HG03066 (cell line): ENCODE measurements around the gene CD38.
A peak's percentile ranks its signal among the peaks of the same experiment; 100 is the strongest.
"Not testable (repeated sequence)": the region's sequence is repeated elsewhere in the genome, so short reads cannot be mapped to it uniquely, and the experiment has no call there.

Experiments
- ATAC-seq: cut with Tn5 transposase; IDR thresholded peaks from one replicate; pipeline ENCODE4 v1.9.1; 2021; ENCODE audit warnings: low read depth; ENCODE audit not compliant: unreplicated experiment

The CD38 gene

DNA sequence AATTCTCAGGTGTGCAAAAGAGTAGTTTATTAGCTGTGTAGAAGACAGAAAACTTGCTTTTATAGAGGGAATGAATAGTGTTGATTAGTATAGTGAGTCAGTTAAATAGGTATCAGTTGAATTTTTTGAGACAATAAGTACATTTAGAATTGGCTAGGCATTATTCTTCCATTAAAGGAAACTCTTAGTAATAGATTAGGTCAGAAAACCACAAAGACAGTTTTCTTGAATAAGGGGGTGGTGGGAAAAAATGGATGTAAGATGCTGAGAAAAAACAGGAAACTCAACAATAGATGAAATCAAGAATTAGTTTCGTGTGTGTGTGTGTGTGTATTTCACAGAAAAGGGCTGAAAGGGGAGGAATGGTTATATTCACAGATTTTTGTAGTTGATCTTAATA, 16.8 kb downstream of the CD38 start:
- no peak for ATAC-seq

DNA sequence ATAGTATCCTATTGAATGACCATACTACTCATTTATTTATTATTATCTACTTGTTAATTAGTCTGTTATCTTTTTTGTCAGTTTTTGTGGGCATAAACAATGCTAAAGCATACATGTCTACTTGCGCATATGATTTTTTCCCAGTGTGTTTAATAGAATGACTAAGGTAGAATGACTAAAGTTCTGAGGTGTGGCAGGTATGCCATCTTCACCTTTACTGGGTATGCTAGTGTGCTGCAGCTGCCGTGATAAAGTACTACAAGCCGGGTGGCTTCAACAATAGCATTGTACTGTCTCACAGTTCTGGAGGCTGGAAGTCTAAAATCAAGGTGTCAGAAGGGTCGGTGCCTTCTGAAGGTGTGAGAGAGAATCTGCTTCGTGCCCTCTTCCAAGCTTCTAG, 19.2 kb downstream of the CD38 start:
- no peak for ATAC-seq

DNA sequence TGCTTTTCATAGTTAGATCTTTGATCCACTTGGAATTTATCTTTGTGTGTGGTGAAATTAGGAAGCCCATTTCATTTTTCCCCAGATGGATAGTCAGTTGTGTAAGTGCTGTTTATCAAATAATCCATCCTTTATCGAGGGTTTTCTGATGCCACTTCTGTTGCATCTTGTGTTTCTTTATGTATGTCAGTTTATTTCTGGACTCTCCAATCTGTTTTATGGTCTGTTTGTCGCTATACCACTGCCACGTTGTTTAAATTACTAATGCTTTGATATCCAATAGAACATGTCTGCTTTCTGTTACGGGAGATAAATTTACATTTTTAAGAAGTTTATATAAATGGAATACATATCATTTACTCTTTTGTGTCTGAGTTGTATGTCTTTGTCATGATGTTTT, 21.0 kb downstream of the CD38 start:
- no peak for ATAC-seq

DNA sequence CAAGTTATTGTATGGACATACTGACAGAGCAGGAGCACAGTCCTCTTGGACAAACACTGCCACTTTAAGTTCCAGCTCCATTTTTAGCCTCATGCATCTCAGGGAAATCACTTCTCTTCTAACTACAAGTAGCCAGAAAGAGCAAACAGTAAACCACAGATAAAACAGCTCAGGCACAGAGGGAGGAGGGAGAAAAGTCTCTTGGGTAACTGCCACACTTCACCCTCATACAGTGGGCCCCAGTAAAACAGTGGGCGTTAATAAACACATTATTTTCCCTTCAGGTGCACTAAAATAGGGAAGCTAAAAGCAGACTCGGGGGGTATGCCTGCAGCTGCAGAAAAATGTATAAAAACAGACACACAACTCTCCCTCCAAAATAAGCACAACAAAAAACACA, 21.6 kb downstream of the CD38 start:
- ATAC-seq, result no peak

DNA sequence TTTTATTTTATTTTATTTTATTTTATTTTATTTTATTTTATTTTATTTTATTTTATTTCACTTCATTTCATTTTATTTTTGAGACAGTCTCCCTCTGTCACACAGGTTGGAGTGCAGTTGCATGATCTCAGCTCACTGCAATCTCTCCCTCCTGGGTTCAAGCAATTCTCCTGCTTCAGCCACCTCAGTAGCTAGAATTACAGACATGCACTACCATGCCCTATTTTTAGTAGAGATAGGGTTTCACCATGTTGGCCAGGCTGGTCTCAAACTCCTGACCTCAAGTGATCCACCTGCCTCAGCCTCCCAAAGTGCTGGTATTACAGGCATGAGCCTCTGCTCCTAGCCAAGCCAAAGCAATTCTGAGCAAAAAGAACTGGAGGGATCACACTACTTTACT, 24.4 kb downstream of the CD38 start:
- not testable (repeated sequence) for ATAC-seq

DNA sequence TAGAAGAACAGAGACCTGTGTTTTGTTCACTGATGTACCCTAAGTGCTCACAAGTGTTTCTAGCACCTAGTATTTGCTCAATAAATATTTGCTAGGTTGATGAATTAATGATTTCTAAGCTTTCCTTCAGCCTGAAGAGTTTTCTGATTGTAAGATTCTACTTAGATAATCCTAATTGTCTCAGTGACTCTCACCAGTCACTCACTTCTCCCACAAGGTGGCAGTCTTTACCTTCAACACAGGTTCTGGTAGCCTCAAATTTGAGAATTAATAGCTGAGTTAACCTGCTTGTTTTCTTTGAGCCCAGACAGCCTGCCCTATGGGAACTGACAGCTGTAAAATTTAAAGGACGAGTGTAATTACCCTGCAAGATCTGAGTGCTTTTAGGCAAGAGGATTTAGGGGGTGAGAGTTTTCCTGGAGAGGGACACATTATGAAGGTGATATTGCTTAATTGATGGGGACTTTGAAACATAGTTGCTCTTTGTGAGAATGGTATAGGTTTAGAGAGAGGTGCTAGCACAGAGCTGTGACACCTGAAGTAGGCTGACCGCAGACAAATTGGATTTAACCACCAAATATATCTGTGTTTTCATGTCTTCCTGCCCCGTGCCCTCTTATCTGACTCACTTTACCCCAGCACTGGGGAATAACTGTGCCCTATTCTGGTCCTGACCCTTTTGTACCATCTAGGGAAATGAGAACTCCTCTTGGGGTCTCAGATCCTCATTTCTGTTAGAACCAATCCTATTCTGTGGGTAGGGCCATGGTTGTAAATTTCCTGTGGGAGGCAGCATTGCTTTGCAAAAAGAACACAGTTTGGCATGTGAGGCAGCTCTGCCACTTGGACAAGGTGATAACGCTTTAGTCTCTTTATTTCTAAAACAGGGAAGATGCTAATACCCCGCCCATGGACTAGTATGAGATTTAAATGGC, 27.7 kb downstream of the CD38 start:
- no peak for ATAC-seq

DNA sequence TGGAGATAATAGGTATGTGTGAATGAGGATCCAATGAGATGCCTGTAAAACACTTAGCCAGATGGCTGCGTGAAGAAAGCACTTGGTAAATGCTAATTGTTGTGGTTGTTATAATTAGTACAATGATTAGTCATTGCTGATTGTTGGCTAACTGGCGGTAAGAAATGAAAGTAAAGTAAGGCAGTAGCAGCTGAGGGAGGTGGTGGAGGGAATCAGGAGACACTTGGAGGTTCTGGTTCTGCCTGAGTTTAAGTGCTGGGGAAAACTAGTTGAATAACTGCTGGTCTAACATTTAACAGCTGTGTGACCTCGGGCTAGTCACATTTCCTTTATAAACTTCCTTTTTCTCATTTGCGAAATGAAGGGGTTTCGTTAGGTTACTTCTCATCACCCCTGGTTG, 30.9 kb downstream of the CD38 start:
- peak; percentile 74 for ATAC-seq

DNA sequence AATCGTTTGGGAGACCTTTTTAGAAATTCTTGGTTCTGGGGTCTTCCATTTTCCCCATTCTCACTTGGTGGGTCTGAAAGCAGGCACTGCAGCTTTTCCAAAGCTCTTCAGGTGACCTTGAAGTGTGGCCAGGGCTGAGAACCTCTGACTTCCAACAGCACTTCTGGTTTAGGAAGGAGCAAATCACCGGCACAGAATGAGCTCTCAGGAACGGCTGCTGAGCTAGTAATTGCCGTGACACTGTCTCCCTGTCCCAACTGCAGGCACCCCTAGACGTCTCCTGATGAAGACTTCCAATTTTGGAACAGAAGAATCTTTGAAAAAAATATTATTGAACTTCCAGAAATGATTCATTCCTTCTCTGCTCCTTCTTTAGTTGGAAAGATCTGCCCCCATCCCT, 31.3 kb downstream of the CD38 start:
- peak; percentile 5 for ATAC-seq

DNA sequence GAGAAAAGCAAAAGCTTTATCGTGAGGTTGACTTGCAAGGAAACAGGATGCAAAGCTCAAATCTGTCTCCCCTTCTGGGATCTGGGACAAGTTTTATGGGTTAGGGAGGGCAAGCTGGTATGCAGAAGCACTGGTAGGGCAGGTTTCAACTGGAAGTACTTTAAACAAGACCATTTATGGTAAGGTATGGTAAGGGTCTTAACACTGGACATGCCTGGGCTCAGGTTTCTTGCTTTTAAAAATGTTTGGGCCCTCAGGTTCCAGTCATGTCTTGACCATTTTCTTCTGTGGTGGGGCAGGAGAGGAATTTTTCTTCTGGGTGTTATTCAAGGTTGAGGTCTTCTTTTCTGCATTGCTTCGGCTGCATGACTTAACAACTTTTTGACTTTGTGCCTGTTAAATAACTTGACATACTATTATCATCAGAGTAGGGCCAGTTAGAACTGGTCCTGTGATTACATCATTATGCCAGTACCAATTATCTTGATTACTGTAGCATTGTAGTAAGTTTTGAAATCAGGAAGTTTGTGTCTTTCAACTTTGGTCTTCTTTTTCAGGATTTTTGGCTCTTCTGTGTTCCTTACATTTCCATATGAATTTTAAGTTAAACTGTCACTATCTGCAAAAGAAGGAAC, 33.7 kb downstream of the CD38 start:
- no peak for ATAC-seq

DNA sequence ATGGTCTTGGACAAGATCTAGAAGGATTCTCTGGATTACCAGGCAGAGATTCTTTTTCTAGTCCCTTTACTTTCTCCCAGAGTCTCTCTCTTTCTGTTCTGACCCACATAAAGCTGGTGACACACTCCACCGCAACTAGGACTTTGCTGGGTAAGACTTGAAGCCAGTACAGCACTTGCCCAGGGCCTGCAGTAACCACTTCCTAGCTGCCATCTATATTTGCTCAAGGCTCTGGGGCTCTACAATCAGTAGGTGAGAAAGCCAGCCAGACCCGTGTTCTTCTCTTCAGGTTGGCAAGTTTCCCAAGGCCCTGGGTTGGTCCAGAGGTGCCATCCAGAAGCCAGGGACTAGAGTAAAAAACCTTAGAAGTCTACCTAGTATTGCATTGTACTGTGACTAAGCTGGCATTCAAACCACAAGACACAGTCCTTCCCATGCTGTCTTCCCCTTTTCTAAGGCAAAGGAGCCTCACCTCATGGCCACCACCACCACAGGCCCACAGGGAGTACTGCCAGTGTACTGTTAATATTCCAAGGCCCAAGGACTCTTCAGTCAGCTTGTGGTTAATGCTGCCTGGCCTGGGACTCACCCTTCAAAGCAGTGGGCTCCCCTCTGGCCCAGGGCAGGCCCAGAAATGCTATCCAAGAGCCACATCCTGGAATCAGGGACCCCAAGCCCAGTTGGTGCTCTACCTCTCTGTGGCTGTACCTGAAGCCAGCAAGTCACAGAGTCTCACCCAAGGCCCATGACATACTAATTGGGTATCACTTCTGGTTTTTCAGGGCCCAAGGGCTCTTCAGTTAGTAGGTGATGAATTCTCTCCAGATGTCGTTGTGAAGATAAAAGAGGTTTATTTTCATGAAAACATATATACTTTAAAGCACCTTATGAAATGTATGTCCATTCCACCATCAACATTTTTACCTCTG, 54.7 kb downstream of the CD38 start:
- ATAC-seq, result no peak

DNA sequence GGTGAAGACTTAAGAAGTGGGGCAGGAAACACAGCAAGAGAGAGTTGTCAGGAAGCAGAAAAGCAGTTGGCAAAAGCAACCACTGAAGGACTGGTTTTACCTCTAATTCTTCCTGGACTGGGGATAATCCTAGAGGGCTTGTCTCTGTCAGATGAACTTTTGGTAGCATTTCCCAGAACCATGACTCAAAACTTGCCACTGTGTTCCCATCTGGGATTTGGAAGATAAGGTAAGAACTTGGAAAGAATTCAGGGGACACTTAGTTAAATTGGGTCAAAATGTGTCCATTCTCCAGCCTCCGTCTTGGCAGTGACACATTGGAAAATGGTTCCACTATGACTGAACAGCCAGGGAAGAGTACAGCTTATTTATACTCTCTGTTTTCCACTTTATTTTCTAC, 55.7 kb downstream of the CD38 start:
- ATAC-seq, result no peak

DNA sequence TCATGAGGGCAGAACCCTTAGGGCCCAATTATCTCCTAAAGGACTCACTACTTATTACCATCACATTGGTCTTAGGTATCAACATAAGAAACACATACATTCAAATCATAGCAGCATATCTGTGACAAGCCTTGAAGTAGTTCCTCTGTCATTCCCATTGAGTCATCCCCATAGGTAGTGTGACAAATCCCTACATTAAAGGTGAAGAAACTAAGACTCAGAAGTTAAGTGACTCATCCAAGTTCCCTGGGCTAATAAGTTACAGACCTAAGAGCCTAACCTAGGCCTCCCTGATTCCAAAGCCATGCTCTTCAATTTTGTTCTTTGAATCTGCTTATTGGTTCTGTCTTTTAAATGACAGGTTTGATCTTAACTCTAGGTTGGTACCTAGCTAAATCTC, 58.2 kb downstream of the CD38 start:
- ATAC-seq, result no peak

DNA sequence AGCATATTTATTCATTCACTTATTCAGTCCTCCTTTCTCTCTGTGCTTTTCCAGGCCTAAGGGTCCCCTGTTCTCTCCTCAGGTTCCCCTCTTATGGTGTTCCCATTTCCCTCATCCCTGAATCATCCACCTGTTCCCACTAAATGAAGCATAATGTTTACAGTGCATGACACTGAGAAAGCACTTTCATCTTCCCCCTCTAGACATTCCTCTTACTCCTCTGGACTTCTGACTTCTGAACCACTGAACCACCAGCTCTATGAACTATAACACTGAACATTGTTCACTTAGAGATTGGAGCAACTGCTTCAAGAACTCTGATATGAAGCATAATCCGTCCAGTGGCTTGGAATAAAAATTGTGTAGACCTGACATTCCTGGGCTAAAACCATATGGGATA, 59.5 kb downstream of the CD38 start:
- no peak for ATAC-seq

DNA sequence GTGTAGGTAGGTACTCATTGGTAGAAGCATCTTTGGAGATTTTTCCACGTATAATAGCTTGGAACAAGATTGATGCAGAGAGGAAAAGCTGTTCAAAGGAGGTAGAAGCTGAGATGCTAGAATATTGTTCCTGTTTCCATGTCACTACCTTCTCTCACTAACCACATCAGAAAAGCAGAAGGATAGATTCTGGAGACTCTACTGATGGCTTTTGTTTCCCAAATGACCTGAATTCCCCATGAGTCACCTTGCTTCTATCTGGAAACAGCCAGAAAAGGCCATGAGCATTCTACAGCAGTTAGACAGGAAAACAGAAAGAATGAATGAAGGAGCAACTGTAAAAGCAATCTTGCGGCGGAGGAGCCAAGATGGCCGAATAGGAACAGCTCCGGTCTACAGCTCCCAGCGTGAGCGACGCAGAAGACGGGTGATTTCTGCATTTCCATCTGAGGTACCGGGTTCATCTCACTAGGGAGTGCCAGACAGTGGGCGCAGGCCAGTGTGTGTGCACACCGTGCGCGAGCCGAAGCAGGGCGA, 63.1 kb downstream of the CD38 start:
- ATAC-seq, result not testable (repeated sequence)

DNA sequence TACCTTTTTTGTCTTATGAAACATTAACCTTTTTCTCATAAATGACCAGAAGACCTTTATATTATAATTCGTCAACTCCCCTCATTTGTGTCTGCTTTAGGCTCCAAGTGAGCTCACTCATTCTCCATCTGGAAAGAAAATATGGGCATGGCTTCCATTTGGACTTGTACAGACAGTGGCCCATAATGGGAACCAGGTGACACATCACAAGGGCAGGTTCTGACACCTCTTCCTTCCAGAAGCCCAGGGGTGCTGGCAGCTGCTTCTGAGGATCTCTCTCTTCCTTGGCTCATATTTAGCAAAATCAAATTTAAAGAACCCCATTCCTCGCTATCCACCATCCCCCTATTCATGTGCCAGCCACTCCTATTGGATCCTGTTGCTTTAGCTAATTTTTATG, 69.6 kb downstream of the CD38 start:
- ATAC-seq, result no peak

DNA sequence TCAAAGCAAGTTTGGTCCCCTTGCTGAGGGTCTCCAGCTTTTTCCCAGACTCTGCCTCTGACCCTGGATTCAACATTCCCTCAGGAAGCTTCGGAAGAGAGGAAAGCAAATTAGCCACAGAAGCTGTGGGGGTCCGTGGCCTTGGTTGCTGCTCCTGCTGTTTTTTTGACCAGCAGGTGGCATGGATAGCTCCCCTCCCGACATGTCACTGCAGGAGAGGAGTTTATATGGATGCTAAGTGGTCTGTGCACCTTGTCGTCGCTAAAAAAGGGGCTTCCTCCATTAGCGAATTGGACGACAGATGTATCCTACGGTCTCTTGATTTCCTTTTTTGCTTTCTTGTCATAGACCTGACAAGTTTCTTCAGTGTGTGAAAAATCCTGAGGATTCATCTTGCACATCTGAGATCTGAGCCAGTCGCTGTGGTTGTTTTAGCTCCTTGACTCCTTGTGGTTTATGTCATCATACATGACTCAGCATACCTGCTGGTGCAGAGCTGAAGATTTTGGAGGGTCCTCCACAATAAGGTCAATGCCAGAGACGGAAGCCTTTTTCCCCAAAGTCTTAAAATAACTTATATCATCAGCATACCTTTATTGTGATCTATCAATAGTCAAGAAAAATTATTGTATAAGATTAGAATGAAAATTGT, 70.2 kb downstream of the CD38 start:
- ATAC-seq, result no peak

DNA sequence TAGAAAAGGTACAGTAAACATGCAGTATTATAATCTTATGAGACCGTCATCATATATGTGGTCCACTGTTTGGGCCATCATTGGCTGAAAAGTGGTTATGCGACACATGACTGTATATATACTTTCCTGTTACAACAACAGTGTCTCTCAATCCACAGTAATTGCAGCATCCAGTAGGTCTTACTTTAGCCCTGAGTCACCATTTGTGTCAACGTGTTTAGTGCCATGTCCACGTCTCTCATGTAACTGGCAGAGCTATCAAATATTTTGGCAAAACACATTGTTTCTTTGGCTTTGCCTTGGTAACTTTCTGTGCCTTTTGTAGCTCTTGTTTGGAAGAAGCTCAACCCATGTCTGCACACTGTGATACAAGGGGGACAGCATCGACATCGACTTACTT, 73.8 kb downstream of the CD38 start:
- ATAC-seq, result no peak

DNA sequence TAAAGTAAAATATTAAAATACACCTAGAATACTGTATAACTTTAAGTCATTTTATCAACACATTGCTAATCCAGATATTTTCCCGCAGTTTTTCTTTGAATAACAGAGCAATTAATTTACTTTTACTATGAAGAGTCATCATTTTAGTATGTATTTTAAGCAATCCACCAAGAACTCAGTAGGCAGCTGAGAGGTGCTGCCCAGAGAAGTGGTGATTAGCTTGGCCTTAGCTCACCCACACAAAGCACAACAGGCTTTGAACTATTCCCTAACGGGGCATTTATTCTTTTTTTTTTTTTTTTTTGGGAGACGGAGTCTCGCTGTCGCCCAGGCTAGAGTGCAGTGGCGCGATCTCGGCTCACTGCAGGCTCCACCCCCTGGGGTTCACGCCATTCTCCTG, 74.4 kb downstream of the CD38 start:
- no peak for ATAC-seq

DNA sequence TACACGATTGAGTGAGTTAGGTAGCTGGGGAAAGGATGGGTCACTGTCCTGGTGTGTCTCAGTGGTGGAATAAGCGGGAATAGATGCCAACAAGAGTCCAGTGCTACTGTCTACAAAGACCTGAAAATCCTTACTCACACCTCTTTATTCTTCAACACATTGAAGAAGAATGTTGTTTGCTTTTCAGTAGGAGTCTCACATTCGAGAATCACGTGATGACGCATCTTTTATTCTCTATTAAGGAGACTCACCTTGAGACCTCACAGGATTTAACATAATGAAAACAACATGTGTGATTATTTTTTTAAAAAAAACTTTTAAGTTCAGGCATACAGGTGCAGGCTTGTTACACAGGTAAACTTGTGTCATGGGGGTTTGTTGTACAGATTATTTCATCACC, 75.2 kb downstream of the CD38 start:
- no peak for ATAC-seq

DNA sequence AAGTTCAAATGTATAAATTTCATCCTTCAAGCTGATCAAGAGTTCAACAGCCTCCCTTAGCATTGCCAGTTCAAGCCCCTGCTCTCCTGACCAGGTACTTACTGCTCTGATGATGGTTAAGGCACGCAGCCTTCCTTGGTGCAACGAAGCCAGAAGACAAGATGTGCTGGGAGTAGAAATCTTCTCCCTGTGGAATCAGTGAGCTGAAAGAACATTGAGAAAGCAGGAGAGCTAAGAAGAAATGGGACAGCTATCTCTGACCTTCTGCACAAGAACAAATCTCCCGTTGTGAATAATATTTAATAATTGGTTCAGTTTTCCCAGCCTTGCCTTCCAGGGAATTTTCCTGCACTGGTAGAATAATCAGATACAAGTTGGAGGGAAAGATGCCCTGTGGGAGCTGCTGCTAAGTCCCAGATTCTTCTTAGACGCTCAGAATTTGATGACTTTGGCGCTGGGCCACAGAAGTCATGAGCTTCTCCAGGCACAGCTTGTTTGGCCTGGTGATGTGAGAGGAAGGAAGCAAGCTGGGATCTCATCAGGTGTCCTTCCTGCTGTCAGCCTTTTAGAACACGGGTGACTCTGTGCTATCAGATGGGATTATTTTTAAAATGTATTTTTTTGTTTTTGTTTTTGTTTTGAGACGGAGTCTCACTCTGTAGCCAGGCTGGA, 77.8 kb downstream of the CD38 start:
- no peak for ATAC-seq
